HG02973 (cell line): ENCODE results near the gene LIPT2.
A peak's percentile ranks its signal among the peaks of the same experiment; 100 is the strongest.
"Not testable (repeated sequence)": the region's sequence is repeated elsewhere in the genome, so short reads cannot be mapped to it uniquely, and the experiment has no call there.

ENCODE experiments used
- ATAC-seq: cut with Tn5 transposase; IDR thresholded peaks from one replicate; pipeline ENCODE4 v1.9.1; 2021; ENCODE audit warnings: moderate library complexity; ENCODE audit not compliant: unreplicated experiment

The LIPT2 gene

DNA sequence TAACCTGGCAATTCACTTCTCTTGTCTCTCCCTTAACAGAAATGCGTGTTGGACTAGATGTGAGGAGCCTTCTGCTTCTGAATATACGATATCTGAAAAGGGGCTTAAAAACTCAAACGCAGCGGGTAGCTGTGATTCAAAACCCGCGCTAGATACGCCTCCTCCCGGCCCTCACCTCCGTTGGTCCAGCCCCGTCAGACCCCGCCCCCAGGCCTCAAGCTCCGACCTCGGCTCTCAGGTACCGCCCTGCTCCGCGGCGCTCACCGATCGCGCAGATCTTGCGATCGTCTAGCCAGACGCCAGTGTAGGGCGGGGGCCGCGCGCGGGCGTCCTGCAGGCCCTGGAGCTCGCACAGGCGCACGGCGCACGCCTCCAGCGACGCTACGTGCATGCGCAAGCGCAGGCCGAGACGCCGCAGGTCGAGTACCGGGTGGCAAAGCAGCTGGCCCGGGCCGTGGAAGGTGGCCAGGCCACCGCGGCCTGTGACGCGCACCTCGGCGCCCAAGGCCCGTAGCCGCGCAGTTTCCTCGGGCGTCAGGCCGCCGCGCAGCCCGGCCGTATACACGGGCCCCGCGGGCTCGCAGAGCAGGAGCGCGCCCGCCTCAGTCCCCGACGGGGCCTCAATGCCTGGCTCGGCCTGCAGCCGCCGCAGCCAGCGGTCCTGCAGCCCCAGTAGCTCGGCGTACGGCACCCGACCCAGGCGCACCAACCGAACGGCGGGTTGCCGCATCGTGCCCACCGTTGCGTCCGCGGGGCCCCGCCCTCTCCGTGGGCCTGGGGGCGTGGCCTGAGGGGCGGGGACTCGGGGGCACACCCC, at the start of gene LIPT2:
LIPT2 (minus strand) TSS at position 751 of the 817 bp plus-strand sequence; CDS start at position 730, 21 bp downstream.
- peak; percentile 95 for ATAC-seq

DNA sequence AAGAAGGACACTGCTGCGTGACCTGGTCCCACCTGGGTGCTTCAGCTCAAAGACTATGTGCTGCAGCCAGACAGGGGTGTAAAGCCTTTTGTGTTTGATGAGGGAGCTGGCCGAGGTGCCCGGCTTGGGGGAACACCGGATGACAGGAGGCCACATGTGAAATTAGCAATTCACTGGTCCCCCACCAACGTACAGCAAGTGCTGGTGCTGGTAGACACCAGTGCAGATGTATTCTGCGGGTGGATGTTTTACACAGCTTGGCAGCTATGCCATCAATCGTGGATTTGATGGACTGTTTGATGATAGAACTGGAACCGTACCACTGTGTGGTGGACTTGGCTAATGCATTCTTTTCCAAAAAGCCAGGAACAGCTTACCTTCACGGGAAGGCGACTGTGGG, 47.9 kb upstream of the LIPT2 start:
- no peak for ATAC-seq

DNA sequence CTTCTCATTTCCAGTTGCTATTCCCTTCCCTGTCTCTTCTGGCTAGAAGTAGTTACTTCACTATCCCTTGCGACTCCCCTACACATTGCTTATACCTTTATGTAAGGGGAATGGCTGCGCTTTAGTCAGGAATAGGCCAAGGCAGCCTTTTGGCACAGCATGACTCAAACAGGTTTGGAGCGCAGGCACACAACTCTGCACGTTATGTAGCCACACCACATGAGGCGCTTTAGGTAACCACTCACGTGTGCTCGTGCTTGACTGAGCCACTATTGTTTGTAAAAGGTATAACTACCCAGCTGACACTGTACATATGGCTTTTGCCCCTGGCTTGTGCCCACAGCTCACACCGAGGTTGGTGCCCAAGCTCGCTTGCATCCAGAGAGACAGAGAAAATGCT, 46.7 kb upstream of the LIPT2 start:
- no peak for ATAC-seq

GRCh38 chr11:74538680-74539079, 45.2 kb upstream of the LIPT2 start:
- ATAC-seq: no peak

- no peak for ATAC-seq
These were observed 42.0 kb upstream of the LIPT2 start for GRCh38 chr11:74535371-74536160.

GRCh38 chr11:74534946-74535275, 41.4 kb upstream of the LIPT2 start:
- not testable (repeated sequence) for ATAC-seq

DNA sequence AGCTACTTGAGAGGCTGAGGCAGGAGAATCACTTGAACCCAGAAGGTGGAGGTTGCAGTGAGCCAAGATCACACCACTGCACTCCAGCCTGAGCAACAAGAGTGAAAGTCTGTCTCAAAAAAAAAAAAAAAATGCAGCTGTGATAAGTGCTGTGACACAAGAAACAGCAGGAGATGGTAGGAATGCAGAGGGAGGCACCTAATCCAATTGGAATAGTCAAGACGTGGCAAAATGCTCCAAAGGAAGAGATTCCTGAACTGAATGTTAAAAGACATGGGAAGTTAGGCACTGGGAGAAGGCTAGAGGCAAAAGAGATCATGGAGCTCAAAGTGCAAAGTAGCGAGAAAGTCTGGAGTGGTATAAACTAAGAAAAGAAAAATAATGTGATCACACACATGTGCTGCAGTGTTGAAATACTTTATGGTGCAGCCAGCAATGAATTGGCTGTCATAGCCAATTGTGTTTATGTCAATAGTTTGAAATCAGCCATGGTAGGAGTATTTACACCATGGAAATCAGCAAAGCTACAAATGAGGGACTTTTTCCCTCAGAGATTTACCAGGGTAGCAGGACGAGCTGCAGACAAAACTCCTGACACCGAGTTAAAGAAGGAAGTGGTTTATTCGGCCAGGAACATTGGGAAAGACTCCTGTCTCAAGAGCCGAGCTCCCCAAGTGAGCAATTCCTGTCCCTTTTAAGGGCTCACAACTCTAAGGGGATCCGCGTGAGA, 40.9 kb upstream of the LIPT2 start:
- no peak for ATAC-seq

GRCh38 chr11:74533421-74533820, 39.9 kb upstream of the LIPT2 start:
- ATAC-seq: no peak

GRCh38 chr11:74532501-74533246, 39.1 kb upstream of the LIPT2 start:
- ATAC-seq: no peak

DNA sequence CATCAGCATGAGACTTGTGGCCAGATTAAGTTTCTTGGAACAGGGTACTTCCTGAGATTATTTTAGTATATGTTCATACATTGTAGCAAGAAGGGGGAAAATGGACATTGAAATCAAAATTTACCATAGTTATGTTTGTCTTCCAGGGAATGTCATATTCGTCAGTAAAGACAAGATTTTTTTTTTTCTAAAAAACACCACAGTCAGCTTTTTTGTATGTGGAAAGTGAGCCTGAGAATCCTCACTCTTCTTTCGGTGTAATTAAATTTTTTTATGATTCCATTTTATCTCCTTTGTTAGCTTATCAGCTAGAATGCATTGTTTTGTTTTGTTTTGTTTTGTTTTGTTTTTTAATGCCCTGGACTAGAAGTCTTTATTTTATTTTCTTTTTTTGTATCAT, 31.5 kb upstream of the LIPT2 start:
- no peak for ATAC-seq

DNA sequence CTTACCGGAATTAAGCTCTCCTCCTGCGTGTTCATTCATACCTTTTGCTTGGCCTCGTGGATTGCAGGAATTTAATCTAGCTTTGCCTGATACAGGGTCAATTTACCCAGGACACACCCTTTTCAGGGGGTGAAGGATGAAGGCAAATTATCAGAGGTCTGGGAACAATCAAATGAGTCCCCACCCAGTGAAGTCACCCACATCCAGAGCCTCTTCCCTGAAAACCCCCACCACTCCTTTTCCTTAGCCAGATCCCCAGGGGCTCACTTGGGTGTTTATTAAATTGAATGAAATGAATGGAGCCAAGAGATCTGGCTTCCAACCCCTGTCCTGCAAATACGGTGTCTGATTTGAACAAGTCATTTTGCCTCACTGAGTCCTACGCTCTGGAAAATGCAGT, 31.0 kb upstream of the LIPT2 start:
- no peak for ATAC-seq

GRCh38 chr11:74522776-74523175, 29.3 kb upstream of the LIPT2 start:
- no peak for ATAC-seq

DNA sequence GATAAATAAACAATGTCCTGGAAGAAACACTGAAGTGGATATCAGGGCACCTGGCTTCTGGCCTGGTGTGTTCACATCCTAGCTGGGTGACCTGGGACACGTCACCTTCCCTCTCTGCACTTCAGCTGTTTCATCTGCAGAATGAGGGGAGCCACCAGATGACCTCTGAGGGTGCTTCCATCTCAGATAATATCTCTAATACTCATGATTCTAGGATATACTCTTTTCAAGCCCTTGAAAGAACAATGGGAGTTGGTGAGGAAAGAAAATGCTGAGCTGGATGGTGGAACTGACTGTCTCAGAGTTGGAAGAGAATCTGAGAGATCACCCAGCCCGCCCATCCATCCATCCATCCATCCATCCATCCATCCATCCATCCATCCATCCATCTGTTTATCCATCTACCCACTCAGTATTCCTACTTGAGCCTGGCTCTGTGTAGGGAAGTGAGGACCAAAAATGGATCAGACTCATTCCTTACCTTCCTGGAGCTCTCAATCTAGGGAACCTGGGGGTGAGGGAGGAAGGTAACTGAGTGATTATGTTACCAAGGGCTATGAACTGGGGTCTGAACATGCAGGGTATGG, 28.2 kb upstream of the LIPT2 start:
- ATAC-seq: no peak

DNA sequence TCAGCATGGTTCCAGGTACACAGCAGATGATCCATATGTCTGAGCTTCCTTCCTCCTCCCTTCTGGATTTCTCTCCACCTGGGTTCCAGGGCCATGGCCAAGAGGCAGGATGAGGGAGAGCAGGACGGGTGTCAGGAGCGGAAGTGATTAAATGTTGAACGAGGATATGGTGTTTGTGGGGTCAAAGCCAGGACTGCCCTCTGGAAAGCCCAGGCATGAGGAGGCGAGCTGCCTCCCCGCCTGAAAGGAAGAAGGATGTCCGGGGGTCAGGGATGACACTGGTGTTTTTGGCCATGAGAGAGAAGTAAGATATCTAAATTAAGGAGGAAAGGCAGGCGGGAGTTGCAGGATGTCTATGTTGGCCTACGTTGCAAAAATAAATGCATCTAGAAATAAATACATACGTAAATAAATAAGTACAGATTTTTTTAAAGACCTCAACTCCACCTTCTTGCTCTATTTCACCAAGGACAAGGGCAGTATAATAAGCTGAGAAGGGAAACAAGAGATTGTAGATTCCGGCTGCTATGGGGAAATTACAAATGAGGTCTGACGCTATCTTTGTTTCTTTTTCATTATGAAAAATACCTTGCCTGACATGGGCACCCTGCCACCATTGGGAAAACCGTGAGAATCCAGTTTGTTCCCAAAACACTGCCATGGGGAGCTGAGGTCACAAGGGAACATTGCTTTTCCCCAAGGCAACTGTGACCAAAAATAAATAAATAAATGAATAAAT, 27.6 kb upstream of the LIPT2 start:
- no peak for ATAC-seq

- ATAC-seq: no peak
These were observed 26.8 kb upstream of the LIPT2 start for GRCh38 chr11:74520316-74520715.

GRCh38 chr11:74519710-74520109, 26.2 kb upstream of the LIPT2 start:
- ATAC-seq: no peak

DNA sequence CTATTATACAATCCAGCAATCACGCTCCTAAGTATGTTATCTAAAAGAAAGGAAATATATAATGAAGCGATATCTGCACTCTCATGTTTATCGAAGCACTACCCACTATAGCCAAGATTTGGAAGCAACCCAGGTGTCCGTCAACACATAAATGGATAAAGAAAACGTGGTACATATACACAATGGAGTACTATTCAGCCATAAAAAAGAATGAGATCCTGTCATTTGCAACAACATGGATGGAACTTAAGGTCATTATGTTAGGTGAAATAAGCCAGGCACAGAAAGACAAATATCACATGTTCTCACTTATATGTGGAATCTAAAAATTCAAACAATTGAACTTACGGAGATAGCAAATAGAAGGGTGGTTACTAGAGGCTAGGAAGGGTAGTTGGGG, 24.1 kb upstream of the LIPT2 start:
- ATAC-seq: not testable (repeated sequence)

DNA sequence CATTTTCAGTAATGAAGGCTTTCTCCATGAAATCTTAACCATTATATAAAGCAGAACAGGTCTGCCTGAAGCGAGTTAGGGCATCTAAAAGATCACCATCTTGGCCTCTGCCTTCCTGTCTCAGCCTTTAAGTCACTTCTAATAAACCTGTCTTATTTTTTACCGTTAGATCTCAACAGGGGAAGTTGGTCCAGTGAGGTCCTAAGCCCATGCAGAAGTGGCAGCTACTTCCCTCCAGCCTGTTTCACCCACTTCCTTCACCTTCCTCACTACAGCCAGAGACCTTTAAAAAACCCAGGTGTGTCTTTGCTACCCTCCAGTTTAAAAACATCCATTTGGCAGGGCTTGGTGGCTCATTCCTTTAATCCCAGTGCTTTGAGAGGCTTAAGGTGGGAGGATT, 14.1 kb upstream of the LIPT2 start:
- ATAC-seq: no peak

DNA sequence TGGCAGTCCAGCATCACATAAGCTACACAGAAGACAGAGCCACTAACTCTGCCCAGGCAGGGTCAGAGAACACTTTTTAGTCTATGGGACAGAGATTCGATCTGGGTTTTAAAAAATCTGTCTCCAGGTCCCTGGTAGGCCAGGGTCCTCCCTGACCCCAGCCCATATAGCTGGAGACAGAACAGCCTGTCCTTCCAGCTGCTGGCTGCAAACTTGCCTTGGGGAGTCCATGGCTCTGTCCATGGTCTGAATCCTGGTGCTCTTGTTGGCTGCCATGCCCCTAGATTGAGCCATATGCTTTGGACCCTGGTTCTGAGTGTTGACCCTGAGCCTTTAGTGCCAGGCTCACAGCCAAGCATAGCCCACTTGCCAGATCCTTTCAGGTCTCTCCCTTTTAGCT, 13.3 kb upstream of the LIPT2 start:
- ATAC-seq: no peak

- ATAC-seq: no peak
These were observed 12.4 kb upstream of the LIPT2 start for GRCh38 chr11:74505911-74506310.
